Activated CD8-positive, alpha-beta T cell treated with anti-CD3 and anti-CD28 coated beads for 36 hours (primary cell): ENCODE measurements around the gene ITM2B. TPM values are rescaled to one million over a fixed set of nuclear protein-coding genes. Genes with fewer than 3 reads are reported as not detected.
A peak's percentile ranks its signal among the peaks of the same experiment; 100 is the strongest.

ENCODE experiments used
- ATAC-seq: fragments of 200-7000 bp; cut with Tn5 transposase; one replicate; pipeline ENCODE4 v1.10.0; 2021; ENCODE audit warnings: mild to moderate bottlenecking, moderate library complexity
- CTCF ChIA-PET: fragments of 350-600 bp; sonication (Branson Sonifier 250); formaldehyde crosslinking; loops from one replicate; lab custom pipeline; 2021; ENCODE audit warnings: antibody characterized with exemption; lab: Charles Lee
- POLR2A ChIA-PET: fragments of 350-600 bp; sonication (Branson Sonifier 250); formaldehyde crosslinking; loops from one replicate; lab custom pipeline; 2021; ENCODE audit warnings: antibody characterized with exemption; lab: Charles Lee
- DNase-seq: peaks from one replicate; pipeline ENCODE4 v3.0.0-alpha.2; 2020
- H3K27ac Mint-ChIP-seq: one replicate; pipeline ENCODE4 v1.8.0; 2021; ENCODE audit warnings: mild to moderate bottlenecking, mixed read lengths
- H3K27me3 Mint-ChIP-seq: one replicate; pipeline ENCODE4 v1.8.0; 2021; ENCODE audit warnings: mixed read lengths
- H3K36me3 Mint-ChIP-seq: one replicate; pipeline ENCODE4 v1.8.0; 2021; ENCODE audit warnings: low read depth, mixed read lengths
- H3K4me1 Mint-ChIP-seq: one replicate; pipeline ENCODE4 v1.8.0; 2021; ENCODE audit warnings: low read depth, mixed read lengths
- H3K4me3 Mint-ChIP-seq: one replicate; pipeline ENCODE4 v1.8.0; 2021; ENCODE audit warnings: mild to moderate bottlenecking, moderate library complexity, mixed read lengths
- H3K9me3 Mint-ChIP-seq: one replicate; pipeline ENCODE4 v1.8.0; 2021; ENCODE audit warnings: mixed read lengths
- intact Hi-C: fragments of 100-400 bp; cut with micrococcal nuclease; formaldehyde crosslinking; loops from one replicate; pipeline ENCODE4 v1.10.0; 2022
- total RNA-seq, 2 experiments: library from RNA; stranded (reverse); gene quantifications; one replicate each; pipeline ENCODE4 v1.2.3, GENCODE V29; 2021
- TF ChIP-seq, protein P1 (sequence below): fragments of 200-600 bp; IDR thresholded peaks from one replicate; pipeline ENCODE4 v1.8.0; 2022; ENCODE audit warnings: antibody characterized with exemption, mild to moderate bottlenecking

ITM2B gene
- total RNA-seq, 2 experiments from 2014 or later = 85.5 to 91.2 TPM

GRCh38 chr13:48244159-48244558 is 11.2 kb downstream of the ITM2B start:
- ChIA-PET POLR2A (interaction anchor here (0.6 to 0.9 kb wide), 2 partner anchors 9 to 11 kb away, joined by 3 to 5 read pairs; partner anchors contain the start of gene ITM2B), CTCF (interaction anchor here (0.9 kb wide), 1 partner anchor 113 kb away, joined by 3 read pairs; no protein-coding TSS in a partner anchor)
- TF ChIP-seq, protein P1, sequence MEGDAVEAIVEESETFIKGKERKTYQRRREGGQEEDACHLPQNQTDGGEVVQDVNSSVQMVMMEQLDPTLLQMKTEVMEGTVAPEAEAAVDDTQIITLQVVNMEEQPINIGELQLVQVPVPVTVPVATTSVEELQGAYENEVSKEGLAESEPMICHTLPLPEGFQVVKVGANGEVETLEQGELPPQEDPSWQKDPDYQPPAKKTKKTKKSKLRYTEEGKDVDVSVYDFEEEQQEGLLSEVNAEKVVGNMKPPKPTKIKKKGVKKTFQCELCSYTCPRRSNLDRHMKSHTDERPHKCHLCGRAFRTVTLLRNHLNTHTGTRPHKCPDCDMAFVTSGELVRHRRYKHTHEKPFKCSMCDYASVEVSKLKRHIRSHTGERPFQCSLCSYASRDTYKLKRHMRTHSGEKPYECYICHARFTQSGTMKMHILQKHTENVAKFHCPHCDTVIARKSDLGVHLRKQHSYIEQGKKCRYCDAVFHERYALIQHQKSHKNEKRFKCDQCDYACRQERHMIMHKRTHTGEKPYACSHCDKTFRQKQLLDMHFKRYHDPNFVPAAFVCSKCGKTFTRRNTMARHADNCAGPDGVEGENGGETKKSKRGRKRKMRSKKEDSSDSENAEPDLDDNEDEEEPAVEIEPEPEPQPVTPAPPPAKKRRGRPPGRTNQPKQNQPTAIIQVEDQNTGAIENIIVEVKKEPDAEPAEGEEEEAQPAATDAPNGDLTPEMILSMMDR = no peak
- Mint-ChIP-seq H3K4me3 (no peak overlapping the region), H3K27ac (peak overlapping the region; percentile 6), H3K27me3 (no peaks in the 10 kb centered on the region), H3K36me3 (peaks cover 7% of the 10 kb centered on the region), H3K9me3 (no peaks in the 10 kb centered on the region), H3K4me1 (peaks cover 62% of the 10 kb centered on the region)
- no peak for DNase-seq
- ATAC-seq = no peak
- intact Hi-C loops = no loop called here

DNA sequence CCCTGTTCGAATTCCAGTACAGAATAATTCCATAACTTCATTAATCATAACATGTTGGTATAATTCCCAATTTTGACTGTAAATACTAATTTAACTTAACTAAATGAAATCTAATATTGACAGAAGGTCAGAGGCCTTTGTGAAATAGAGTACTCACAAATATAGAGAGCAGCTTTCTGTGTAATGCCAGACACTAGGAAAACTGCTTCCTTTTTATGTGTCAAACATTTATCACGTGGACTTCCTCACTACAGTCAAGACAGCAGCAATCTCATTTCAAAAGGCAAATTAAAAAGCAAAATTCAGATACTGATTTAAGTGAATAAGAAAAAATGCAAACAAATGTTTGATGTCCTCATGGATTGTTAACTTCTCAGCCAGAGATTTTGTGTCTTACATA is 13.1 kb downstream of the ITM2B start:
- Mint-ChIP-seq H3K27ac (peak overlapping the region; percentile 16), H3K27me3 (no peaks in the 10 kb centered on the region), H3K4me1 (peaks cover 65% of the 10 kb centered on the region), H3K4me3 (no peak overlapping the region), H3K36me3 (peaks cover 4% of the 10 kb centered on the region), H3K9me3 (no peaks in the 10 kb centered on the region)
- TF ChIP-seq, protein P1 = no peak
- ChIA-PET POLR2A (no interaction called here), CTCF (interaction anchor here (1.9 to 2.7 kb wide), 2 partner anchors 8 to 119 kb away, joined by 7 to 9 read pairs; no protein-coding TSS in a partner anchor)
- intact Hi-C loops = no loop called here
- DNase-seq (no peak), ATAC-seq (no peak)

- CTCF ChIA-PET = interaction anchor here (1.4 kb wide), 2 partner anchors 16 to 122 kb away, joined by 4 to 7 read pairs; partner anchors contain the start of gene ITM2B
- Mint-ChIP-seq H3K27ac (peak overlapping the region; percentile 66), H3K4me3 (no peak overlapping the region), H3K4me1 (peaks cover 66% of the 10 kb centered on the region), H3K27me3 (no peaks in the 10 kb centered on the region), H3K36me3 (peaks cover 12% of the 10 kb centered on the region), H3K9me3 (no peaks in the 10 kb centered on the region)
- intact Hi-C loops = no loop called here
- TF ChIP-seq, protein P1 = no peak
- DNase-seq (no peak), ATAC-seq (peak; percentile 83)
- POLR2A ChIA-PET = interaction anchor here (0.6 to 3.5 kb wide), 2 partner anchors 11 to 329 kb away, joined by 5 to 19 read pairs; no protein-coding TSS in a partner anchor
These were observed 16.0 kb downstream of the ITM2B start for GRCh38 chr13:48249018-48249417.

- H3K9me3 Mint-ChIP-seq = no peaks in the 10 kb centered on the region
- no peak for DNase-seq
- peaks cover 60% of the 10 kb centered on the region for H3K4me1 Mint-ChIP-seq
- intact Hi-C loops = no loop called here
- H3K27ac Mint-ChIP-seq = no peak overlapping the region
- H3K4me3 Mint-ChIP-seq = no peak overlapping the region
- ChIA-PET POLR2A (interaction anchor here (1.2 to 3.5 kb wide), 2 partner anchors 13 kb away, joined by 3 to 19 read pairs; no protein-coding TSS in a partner anchor), CTCF (interaction anchor here (1.0 to 1.3 kb wide), 2 partner anchors 13 to 18 kb away, joined by 3 to 7 read pairs; no protein-coding TSS in a partner anchor)
- peaks cover 29% of the 10 kb centered on the region for H3K36me3 Mint-ChIP-seq
- no peak for ATAC-seq
- TF ChIP-seq, protein P1 = no peak
- H3K27me3 Mint-ChIP-seq = no peaks in the 10 kb centered on the region
These were observed 18.6 kb downstream of the ITM2B start for GRCh38 chr13:48251611-48252081.

DNA sequence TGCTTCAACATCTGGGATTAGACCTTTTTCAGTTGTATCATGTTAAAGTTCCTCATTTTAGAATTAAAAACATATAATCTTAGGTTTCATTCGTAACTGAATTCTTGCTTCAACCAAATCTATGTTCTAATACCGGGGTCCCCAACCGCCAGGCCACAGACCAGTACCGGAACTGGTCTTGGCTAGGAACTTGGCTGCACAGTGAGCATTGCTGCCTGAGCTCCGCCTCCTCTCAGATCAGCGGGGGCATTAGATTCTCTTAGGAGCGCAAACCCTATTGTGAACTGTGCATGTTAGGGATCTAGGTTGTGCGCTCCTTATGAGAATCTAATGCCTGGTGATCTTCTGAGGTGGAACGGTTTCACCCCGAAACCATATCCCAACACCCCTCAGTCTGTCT is 19.2 kb downstream of the ITM2B start:
- H3K9me3 Mint-ChIP-seq = no peaks in the 10 kb centered on the region
- no peak for DNase-seq
- ChIA-PET POLR2A (interaction anchor here (1.2 kb wide), 1 partner anchor 13 kb away, joined by 3 read pairs; no protein-coding TSS in a partner anchor), CTCF (interaction anchor here (1.3 kb wide), 1 partner anchor 13 kb away, joined by 7 read pairs; no protein-coding TSS in a partner anchor)
- ATAC-seq = no peak
- H3K27ac Mint-ChIP-seq = no peak overlapping the region
- H3K27me3 Mint-ChIP-seq = no peaks in the 10 kb centered on the region
- H3K4me3 Mint-ChIP-seq = no peak overlapping the region
- H3K4me1 Mint-ChIP-seq = peaks cover 62% of the 10 kb centered on the region
- H3K36me3 Mint-ChIP-seq = peaks cover 30% of the 10 kb centered on the region
- intact Hi-C loops = no loop called here
- TF ChIP-seq, protein P1 = no peak
